NCI-H1694 treated with DMSO at 0.1 percent for 48 hours (cell line): ENCODE measurements around the gene NOTCH1.
"Not testable (repeated sequence)": the region's sequence is repeated elsewhere in the genome, so short reads cannot be mapped to it uniquely, and the experiment has no call there.

ENCODE experiments used
- DNase-seq: peaks from one replicate; lab custom pipeline; 2025; lab: John Stamatoyannopoulos, UW

Gene NOTCH1

GRCh38 chr9:136545965-136546696 lies at the start of gene NOTCH1:
Gene NOTCH1 (minus strand): TSS chr9:136546048. CDS start chr9:136545786, 262 bp downstream.
- peak; percentile 54 for DNase-seq

- DNase-seq = no peak
Observed at GRCh38 chr9:136594492-136594891, 48.6 kb upstream of the NOTCH1 start.

GRCh38 chr9:136593581-136593980 lies 47.7 kb upstream of the NOTCH1 start:
- no peak for DNase-seq

GRCh38 chr9:136592666-136593065 lies 46.8 kb upstream of the NOTCH1 start:
- DNase-seq = no peak

- no peak for DNase-seq
Observed at GRCh38 chr9:136590821-136591752, 45.2 kb upstream of the NOTCH1 start.

GRCh38 chr9:136589766-136590763 lies 44.2 kb upstream of the NOTCH1 start:
- no peak for DNase-seq

- no peak for DNase-seq
Observed at GRCh38 chr9:136588663-136589464, 43.0 kb upstream of the NOTCH1 start.

GRCh38 chr9:136587944-136588662 lies 42.3 kb upstream of the NOTCH1 start:
- DNase-seq = no peak

GRCh38 chr9:136587145-136587943 lies 41.5 kb upstream of the NOTCH1 start:
- DNase-seq = no peak

GRCh38 chr9:136586391-136586953 lies 40.6 kb upstream of the NOTCH1 start:
- DNase-seq = no peak

- no peak for DNase-seq
Observed at GRCh38 chr9:136585531-136586120, 39.8 kb upstream of the NOTCH1 start.

GRCh38 chr9:136584934-136585333 lies 39.1 kb upstream of the NOTCH1 start:
- DNase-seq = no peak

GRCh38 chr9:136584401-136584932 lies 38.6 kb upstream of the NOTCH1 start:
- DNase-seq = no peak

GRCh38 chr9:136582977-136583735 lies 37.3 kb upstream of the NOTCH1 start:
- no peak for DNase-seq

GRCh38 chr9:136581614-136582447 lies 36.0 kb upstream of the NOTCH1 start:
- DNase-seq = no peak

GRCh38 chr9:136579650-136580219 lies 33.9 kb upstream of the NOTCH1 start:
- not testable (repeated sequence) for DNase-seq
